ENCODE measurements around the gene BCAN.

The BCAN gene

DNA sequence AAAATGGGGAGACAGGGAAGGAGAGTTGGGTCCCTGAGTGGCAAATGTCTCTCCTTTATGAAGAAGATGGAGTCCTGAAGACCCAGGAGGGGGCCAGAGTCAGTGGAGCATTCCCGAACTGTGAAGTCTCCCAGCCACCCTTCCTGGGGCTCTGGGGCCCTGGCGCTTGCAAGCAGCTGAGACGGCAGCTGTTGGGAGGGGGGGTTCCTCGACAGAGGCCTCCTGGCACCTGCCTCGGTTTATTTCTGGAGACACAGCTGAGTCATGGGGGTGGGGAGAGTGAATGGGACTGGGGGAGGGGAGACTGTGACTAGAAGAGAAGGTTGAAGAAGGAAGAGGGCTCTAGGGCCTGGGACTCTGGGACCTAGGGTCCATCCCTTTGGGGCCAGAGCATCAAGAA, 21.3 kb downstream of the BCAN start:
- ATAC-seq, result no peak

- ATAC-seq, result no peak
Observed at GRCh38 chr1:156664046-156664766, 22.3 kb downstream of the BCAN start.

DNA sequence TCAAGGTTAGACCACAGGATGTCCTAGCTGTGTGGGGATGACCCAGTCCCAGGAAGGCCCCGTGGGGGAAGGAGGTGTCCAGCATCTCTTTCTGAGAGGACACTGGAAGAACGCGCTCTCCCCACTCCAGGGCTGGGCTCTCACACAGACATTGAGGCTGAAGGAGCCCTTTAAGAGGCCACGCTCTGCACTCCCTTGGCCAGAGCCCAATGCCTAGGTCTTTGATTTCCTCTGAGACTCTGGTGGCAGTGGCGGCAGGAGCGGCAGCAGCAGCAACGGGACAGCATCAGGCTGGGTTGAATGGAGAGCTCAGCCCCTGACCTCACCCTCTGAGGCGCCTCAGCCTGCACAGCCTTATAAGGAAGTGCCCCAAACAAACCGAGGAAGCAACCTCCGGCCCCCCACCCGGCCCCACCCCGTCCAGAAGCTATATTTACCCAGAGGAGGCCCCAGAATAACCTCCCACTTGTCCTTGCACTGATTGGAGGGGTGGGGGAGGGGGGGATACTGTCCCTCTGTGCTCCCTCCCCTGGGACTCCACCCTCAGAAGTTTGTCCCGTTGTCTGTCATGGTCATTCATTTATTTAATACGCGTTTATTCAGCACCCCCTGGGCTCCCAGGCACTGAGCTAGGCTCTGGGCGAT, 23.0 kb downstream of the BCAN start:
- ATAC-seq, result no peak

GRCh38 chr1:156665539-156665938, 23.6 kb downstream of the BCAN start:
- ATAC-seq, result no peak

- ATAC-seq, result no peak
Observed at GRCh38 chr1:156666862-156667609, 25.1 kb downstream of the BCAN start.

DNA sequence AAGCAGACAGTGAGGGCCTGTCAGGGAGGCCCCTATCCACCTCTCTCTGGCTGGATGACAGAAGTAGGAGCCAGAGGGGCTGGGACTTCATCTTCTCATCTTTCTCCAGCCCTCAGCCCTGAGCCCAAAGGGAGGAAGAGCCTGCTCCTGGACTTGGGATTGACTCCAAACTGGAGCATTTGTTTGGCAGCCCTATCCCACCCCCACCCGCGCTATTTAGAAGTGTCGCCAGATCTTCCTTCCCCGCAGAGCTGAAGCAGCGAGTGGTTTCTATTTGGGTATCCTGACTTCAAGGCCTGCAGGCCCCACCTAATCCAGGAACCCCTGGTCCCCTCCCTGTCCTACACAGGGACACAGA, 25.7 kb downstream of the BCAN start:
- ATAC-seq, result no peak

- no peak for ATAC-seq
Observed at GRCh38 chr1:156667968-156668709, 26.2 kb downstream of the BCAN start.

DNA sequence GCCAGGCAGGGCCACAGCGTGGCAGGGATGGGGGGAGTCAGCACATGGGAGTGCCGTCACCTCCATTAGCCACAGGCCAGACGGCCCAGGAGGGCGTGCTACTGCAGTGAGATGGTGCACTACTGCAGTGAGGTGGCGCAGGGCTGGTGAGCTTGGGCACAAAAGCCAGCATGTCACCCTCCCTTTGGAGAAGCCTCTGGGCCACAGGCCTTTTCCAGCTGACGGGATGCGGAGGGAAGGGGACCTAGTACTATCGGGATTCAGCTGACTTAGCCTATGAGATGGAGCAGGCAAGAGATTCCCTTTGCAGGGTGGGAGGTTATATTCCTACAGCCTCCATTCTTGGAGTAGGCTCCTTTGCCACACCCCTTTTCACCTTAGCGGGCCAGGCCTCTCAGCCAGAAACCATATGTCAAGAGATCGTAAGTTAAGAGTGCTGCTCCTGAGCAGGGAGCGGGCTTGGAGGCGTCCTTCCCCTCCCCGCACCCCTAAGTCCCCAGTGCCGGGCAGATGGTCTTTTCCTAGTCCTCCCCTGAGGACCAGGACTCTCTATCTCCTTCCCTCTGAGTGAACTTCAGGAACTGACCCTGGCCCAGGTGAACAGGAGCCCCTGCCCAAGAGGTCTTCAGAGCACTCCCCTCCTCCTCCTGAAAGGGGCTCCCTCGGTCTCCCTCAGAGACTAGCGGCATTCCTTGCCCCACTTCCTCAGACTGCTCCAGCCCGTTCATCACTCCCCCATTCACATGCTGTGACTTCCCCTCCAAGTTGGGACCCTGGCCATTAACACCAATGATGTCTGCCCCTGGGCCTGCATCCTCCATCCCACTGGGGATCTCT, 27.1 kb downstream of the BCAN start:
- no peak for ATAC-seq

DNA sequence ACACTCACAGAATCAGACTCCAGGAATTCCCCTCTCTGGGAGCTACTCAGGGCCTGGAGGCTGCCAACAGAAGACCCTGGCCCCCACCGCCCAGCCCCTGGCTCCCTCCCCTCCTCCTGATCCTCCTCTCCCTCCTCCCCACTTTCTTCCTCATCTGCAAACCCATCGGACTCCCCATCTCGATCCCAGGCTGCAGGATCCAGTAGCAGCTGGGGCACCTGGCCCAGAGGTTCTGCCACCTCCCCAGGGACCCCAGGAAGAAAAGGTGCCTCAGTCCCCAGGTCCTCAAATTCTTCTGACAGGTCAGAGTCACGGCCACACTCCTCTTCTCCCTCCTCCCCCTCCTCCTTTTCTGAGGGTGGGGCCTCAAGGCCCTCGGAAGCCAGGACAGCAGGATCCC, 27.9 kb downstream of the BCAN start:
- no peak for ATAC-seq

- ATAC-seq, result no peak
Observed at GRCh38 chr1:156670359-156670758, 28.4 kb downstream of the BCAN start.

DNA sequence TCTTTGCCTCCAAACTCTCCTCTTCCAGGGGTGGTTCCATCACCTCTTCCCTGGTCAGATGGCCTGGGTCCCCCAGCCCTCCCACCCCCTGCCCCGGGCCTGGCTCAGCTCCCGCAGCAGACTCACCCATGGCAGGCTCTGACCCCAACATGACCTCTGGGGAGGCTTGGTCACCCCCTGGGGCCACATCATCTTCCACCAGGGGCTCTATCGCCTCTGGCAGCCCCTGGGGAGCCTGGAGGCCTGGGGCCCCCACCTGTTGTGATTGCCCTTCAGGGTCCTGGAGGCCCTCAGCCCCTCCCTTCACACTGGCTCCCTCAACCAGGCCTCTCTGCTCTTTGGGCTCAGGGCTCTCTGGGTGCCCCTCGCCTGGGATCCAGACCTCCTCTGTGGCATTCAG, 28.9 kb downstream of the BCAN start:
- ATAC-seq, result no peak

DNA sequence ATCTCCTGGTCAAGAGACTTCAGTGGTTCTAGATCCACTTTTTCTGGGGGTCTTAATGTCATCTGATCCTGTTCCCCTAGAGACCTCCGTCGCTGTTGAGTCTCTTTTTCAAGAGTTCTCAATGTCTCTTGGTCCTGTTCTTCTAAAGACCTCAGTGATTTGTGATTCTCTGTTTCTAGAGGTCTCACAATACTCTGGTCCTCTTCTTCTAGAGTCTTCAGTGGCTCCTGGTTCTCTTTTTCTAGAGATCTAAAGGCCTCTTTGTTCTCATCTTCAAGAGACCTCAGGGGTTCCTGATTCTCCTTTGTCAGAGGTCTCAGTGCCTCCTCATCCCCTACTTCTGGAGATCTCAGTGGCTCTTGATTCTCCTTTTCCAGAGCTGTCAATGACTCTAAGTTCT, 29.9 kb downstream of the BCAN start:
- no peak for ATAC-seq

- ATAC-seq, result no peak
Observed at GRCh38 chr1:156673387-156674121, 31.6 kb downstream of the BCAN start.

DNA sequence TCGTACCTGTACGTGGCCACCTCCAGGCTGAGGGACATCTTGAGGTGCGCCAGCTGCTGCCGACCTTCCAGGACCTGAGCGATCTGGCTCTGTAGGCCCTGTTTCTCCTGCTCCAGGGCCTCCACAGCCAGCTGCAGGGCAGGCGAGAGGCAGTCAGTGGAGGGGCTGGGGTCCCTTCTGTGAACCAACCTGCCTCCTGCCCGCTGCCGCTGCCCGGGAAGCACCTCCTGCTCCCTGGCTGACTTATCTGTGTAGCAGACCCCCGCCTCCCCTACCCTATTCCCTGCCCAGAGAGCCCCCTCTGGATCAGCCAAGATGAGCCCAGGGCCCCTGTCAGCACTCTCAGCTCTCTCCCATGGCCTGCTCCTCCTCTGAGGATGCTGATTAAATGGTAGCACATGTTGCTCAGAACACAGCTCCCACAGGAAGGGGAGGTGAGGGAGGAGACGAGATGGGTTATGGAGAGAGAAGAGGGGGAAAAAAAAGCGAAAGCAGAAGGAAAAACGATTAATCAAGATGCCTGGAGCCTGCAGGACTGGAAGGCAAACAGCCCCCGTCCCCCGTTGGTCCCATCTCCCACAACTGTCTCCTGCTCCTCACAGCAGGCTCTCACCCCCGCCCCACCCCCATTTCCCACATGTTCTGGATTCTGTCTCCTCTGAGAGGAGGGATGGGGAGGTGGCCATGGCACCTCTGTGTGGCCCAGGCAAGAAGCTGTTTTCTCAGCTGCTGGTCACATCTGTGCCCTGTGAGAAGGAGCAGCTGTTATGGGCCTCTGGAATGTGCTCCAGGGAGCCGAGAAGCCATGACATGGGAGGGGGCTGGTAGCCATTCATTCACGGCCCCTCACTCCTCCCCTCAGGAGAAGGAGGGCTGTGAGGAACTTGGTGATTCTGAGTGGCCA, 33.5 kb downstream of the BCAN start:
- no peak for ATAC-seq

DNA sequence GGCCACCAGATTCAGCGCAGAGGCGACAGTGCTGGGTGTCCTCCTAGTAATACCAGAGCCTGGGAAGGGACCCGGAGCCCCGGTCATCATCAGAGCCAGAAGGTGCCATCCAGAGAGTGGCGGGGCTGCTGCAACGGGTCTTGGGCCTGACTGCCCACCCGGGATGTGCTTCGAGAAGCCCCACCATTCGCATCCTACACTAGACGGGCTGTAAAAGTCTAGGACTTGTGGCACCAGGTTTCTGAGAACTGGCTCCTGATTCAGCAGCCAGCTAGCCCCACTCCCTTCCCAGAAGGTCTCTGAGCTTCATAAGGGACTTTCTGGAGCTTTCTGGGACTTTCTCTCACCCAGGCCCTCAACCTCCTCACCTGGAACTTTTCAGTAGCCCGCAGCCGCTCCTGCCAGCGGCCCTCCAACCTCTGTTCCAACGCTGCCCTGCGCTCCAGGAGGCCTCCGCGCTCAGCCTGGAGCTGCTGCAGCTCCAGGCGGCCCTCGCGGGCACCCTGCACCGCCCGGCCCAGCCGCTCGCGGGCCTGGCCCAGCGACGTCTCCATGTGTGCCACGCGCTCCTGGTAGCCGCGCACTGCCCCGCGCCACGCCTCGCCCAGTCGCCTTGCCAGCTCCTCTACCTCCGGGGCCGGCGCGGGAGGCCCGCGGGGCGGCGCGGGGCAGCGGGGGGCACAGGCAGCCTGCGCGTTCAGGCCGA, 34.4 kb downstream of the BCAN start:
- ATAC-seq, result no peak

- no peak for ATAC-seq
Observed at GRCh38 chr1:156676820-156677615, 35.1 kb downstream of the BCAN start, which contains the start of gene NES. NES (minus strand) TSS chr1:156677407; CDS start chr1:156677264, 143 bp downstream.

GRCh38 chr1:156677616-156678596, 36.0 kb downstream of the BCAN start:
- ATAC-seq, result no peak

GRCh38 chr1:156680056-156680455, 38.1 kb downstream of the BCAN start:
- no peak for ATAC-seq

All from activated CD4-positive, CD25-positive, alpha-beta regulatory T cell treated with anti-CD3 and anti-CD28 coated beads, Interleukin-2, amount 50 U/mL, for 24 hours (primary cell).